Esophagus muscularis mucosa (tissue), 3 donors: ENCODE measurements around the gene RAB10.

Source experiments
- CTCF ChIP-seq, 3 experiments: fragments of 200-600 bp in 2 of 3; fragments of 450-650 bp in 1 of 3; sonication (generic) in 2 of 3; IDR thresholded peaks; one replicate each; pipeline ENCODE4 v1.5.1; 2017 to 2019; ENCODE audit warnings: antibody characterized with exemption in 3 of 3, mild to moderate bottlenecking in 2 of 3, moderate library complexity in 1 of 3
- EP300 ChIP-seq: sonication (generic); formaldehyde crosslinking; IDR thresholded peaks from one replicate; pipeline ENCODE4 v1.6.1; 2017; ENCODE audit warnings: antibody characterized with exemption

- no peak for TF ChIP-seq EP300
- no peak for TF ChIP-seq CTCF (IDR thresholded peaks at IDR 0.05)
Observed at GRCh38 chr2:26119521-26119920, 85.6 kb downstream of the RAB10 start.
